ENCODE measurements around the gene TTC28.

The TTC28 gene

GRCh38 chr22:27962268-27963044 is 717.2 kb downstream of the TTC28 start:
- Histone ChIP-seq H3K9ac (ENCODE audit: low read length) (no peak overlapping the region), H3K27me3 (ENCODE audit: control insufficient read depth, insufficient read depth, low read length) (no peaks in the 10 kb centered on the region), H3K4me3 (ENCODE audit: low read length) (no peak overlapping the region), H3K4me1 (ENCODE audit: control insufficient read depth, insufficient read depth, low read length) (no peaks in the 10 kb centered on the region), H3K9me3 (ENCODE audit: control insufficient read depth, low read length) (no peaks in the 10 kb centered on the region), H3K36me3 (ENCODE audit: control insufficient read depth, insufficient read depth, low read length) (no peaks in the 10 kb centered on the region)

- no peak overlapping the region for H3K4me3 ChIP-seq (ENCODE audit: low read length)
- no peaks in the 10 kb centered on the region for H3K36me3 ChIP-seq (ENCODE audit: control insufficient read depth, insufficient read depth, low read length)
- H3K9ac ChIP-seq (ENCODE audit: low read length) = no peak overlapping the region
- H3K9me3 ChIP-seq (ENCODE audit: control insufficient read depth, low read length) = no peaks in the 10 kb centered on the region
- no peaks in the 10 kb centered on the region for H3K27me3 ChIP-seq (ENCODE audit: control insufficient read depth, insufficient read depth, low read length)
- H3K4me1 ChIP-seq (ENCODE audit: control insufficient read depth, insufficient read depth, low read length) = no peaks in the 10 kb centered on the region
Measured at GRCh38 chr22:27961680-27962079, 718.0 kb downstream of the TTC28 start.

- Histone ChIP-seq H3K36me3 (ENCODE audit: control insufficient read depth, insufficient read depth, low read length) (no peaks in the 10 kb centered on the region), H3K4me3 (ENCODE audit: low read length) (no peak overlapping the region), H3K9me3 (ENCODE audit: control insufficient read depth, low read length) (no peaks in the 10 kb centered on the region), H3K9ac (ENCODE audit: low read length) (no peak overlapping the region), H3K4me1 (ENCODE audit: control insufficient read depth, insufficient read depth, low read length) (no peaks in the 10 kb centered on the region), H3K27me3 (ENCODE audit: control insufficient read depth, insufficient read depth, low read length) (no peaks in the 10 kb centered on the region)
Measured at GRCh38 chr22:27961182-27961581, 718.5 kb downstream of the TTC28 start.

DNA sequence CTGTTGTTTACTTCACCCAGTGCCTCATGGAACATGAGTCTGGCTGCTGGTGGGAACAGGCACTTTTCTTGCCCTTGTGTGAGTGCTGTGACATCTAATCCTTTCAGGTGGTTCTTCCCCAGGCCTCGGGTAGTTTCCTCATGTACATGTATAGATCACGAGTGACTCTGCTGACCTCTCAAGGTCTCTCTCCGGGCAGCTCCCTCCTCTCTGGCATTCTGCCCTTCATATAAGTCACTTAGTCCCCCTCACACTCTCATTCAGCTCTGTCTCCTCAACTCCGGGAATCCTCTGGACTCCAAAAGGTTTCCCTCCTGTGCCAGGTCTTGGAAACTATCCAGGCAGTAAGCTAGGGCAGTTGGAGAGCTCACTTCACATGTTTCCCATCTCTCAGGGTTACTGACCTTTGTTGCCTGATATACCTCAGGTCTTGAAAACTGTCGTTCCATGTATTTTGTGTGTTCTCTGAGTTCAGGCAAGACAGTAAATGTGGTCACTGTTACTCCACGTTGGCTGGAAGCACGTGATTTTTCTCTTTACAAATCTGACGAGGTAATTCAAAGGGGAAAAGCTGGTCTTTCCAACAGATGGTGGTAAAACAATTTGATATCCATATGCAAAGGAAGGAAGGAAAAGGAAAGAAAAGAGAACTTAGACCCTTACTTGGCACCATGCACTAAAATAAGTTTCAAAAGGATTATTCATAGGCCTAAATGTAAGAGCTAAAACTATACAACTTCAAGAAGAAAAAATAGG is 720.1 kb downstream of the TTC28 start:
- Histone ChIP-seq H3K4me1 (ENCODE audit: control insufficient read depth, insufficient read depth, low read length) (no peaks in the 10 kb centered on the region), H3K27me3 (ENCODE audit: control insufficient read depth, insufficient read depth, low read length) (no peaks in the 10 kb centered on the region), H3K9ac (ENCODE audit: low read length) (no peak overlapping the region)

GRCh38 chr22:27952779-27953178 is 726.9 kb downstream of the TTC28 start:
- Histone ChIP-seq H3K4me3 (ENCODE audit: low read length) (no peak overlapping the region), H3K27me3 (ENCODE audit: control insufficient read depth, insufficient read depth, low read length) (no peaks in the 10 kb centered on the region), H3K4me1 (ENCODE audit: control insufficient read depth, insufficient read depth, low read length) (no peaks in the 10 kb centered on the region), H3K9ac (ENCODE audit: low read length) (no peak overlapping the region), H3K36me3 (ENCODE audit: control insufficient read depth, insufficient read depth, low read length) (no peaks in the 10 kb centered on the region), H3K9me3 (ENCODE audit: control insufficient read depth, low read length) (no peaks in the 10 kb centered on the region)

More for the DNA sequence above, 720.1 kb downstream of the TTC28 start:
- no peaks in the 10 kb centered on the region for H3K36me3 ChIP-seq (ENCODE audit: control insufficient read depth, insufficient read depth, low read length)
- no peaks in the 10 kb centered on the region for H3K9me3 ChIP-seq (ENCODE audit: control insufficient read depth, low read length)
- no peak overlapping the region for H3K4me3 ChIP-seq (ENCODE audit: low read length)

- Histone ChIP-seq H3K9me3 (ENCODE audit: control insufficient read depth, low read length) (no peaks in the 10 kb centered on the region), H3K36me3 (ENCODE audit: control insufficient read depth, insufficient read depth, low read length) (no peaks in the 10 kb centered on the region), H3K27me3 (ENCODE audit: control insufficient read depth, insufficient read depth, low read length) (no peaks in the 10 kb centered on the region), H3K4me3 (ENCODE audit: low read length) (no peak overlapping the region), H3K9ac (ENCODE audit: low read length) (no peak overlapping the region), H3K4me1 (ENCODE audit: control insufficient read depth, insufficient read depth, low read length) (no peaks in the 10 kb centered on the region)
Measured at GRCh38 chr22:27952091-27952490, 727.5 kb downstream of the TTC28 start.

GRCh38 chr22:27949421-27949820 is 730.2 kb downstream of the TTC28 start:
- H3K27me3 ChIP-seq (ENCODE audit: control insufficient read depth, insufficient read depth, low read length) = no peaks in the 10 kb centered on the region
- H3K9me3 ChIP-seq (ENCODE audit: control insufficient read depth, low read length) = no peaks in the 10 kb centered on the region
- no peak overlapping the region for H3K4me3 ChIP-seq (ENCODE audit: low read length)
- no peaks in the 10 kb centered on the region for H3K36me3 ChIP-seq (ENCODE audit: control insufficient read depth, insufficient read depth, low read length)
- no peaks in the 10 kb centered on the region for H3K4me1 ChIP-seq (ENCODE audit: control insufficient read depth, insufficient read depth, low read length)
- no peak overlapping the region for H3K9ac ChIP-seq (ENCODE audit: low read length)

GRCh38 chr22:27948569-27948968 is 731.1 kb downstream of the TTC28 start:
- Histone ChIP-seq H3K4me1 (ENCODE audit: control insufficient read depth, insufficient read depth, low read length) (no peaks in the 10 kb centered on the region), H3K4me3 (ENCODE audit: low read length) (no peak overlapping the region), H3K9ac (ENCODE audit: low read length) (no peak overlapping the region), H3K9me3 (ENCODE audit: control insufficient read depth, low read length) (no peaks in the 10 kb centered on the region), H3K36me3 (ENCODE audit: control insufficient read depth, insufficient read depth, low read length) (no peaks in the 10 kb centered on the region), H3K27me3 (ENCODE audit: control insufficient read depth, insufficient read depth, low read length) (no peaks in the 10 kb centered on the region)

DNA sequence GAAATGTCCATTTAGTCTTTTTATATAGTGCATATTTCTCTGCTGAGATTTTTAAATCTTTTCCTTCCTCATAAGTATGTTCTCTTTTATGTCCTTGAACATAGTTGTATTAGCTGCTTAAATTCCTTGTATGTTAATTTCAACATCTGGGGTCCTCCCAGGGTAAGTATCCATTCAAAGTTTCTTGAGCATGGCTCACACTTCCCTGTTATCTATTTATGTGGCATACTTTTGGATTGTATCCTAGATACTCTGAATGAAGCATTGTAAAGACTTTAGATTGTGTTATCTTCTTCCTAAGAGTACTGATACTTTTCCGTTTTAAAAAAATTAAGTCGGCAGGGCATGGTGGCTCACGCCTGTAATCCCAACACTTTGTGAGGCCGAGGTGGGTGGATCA is 732.2 kb downstream of the TTC28 start:
- Histone ChIP-seq H3K9me3 (ENCODE audit: control insufficient read depth, low read length) (no peaks in the 10 kb centered on the region), H3K36me3 (ENCODE audit: control insufficient read depth, insufficient read depth, low read length) (no peaks in the 10 kb centered on the region), H3K27me3 (ENCODE audit: control insufficient read depth, insufficient read depth, low read length) (no peaks in the 10 kb centered on the region), H3K9ac (ENCODE audit: low read length) (no peak overlapping the region), H3K4me3 (ENCODE audit: low read length) (no peak overlapping the region), H3K4me1 (ENCODE audit: control insufficient read depth, insufficient read depth, low read length) (no peaks in the 10 kb centered on the region)

GRCh38 chr22:27941143-27941542 is 738.5 kb downstream of the TTC28 start:
- H3K36me3 ChIP-seq (ENCODE audit: control insufficient read depth, insufficient read depth, low read length) = no peaks in the 10 kb centered on the region
- no peaks in the 10 kb centered on the region for H3K4me1 ChIP-seq (ENCODE audit: control insufficient read depth, insufficient read depth, low read length)

DNA sequence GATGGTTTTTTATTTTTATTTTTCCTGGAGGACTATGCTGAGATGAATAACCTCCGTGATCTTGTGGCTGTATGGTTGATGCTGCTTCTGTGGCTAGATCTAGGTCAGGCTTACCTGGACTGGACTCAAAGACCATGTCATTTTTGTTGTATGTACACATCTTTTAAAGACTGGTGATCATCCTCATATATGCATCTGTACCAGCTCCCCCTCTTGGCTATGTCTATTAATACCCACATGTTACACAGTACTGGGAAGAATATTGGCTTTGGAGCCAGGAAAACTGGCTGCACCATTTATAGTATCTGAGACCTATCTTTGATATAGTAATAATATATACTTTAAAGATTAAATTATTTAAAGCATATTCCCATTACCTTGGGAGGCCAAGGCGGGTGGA is 742.2 kb downstream of the TTC28 start:
- Histone ChIP-seq H3K4me1 (ENCODE audit: control insufficient read depth, insufficient read depth, low read length) (no peaks in the 10 kb centered on the region), H3K4me3 (ENCODE audit: low read length) (no peak overlapping the region), H3K27me3 (ENCODE audit: control insufficient read depth, insufficient read depth, low read length) (no peaks in the 10 kb centered on the region), H3K9ac (ENCODE audit: low read length) (no peak overlapping the region), H3K36me3 (ENCODE audit: control insufficient read depth, insufficient read depth, low read length) (no peaks in the 10 kb centered on the region), H3K9me3 (ENCODE audit: control insufficient read depth, low read length) (no peaks in the 10 kb centered on the region)

More at GRCh38 chr22:27941143-27941542, 738.5 kb downstream of the TTC28 start:
- H3K9me3 ChIP-seq (ENCODE audit: control insufficient read depth, low read length) = no peaks in the 10 kb centered on the region
- no peaks in the 10 kb centered on the region for H3K27me3 ChIP-seq (ENCODE audit: control insufficient read depth, insufficient read depth, low read length)
- H3K4me3 ChIP-seq (ENCODE audit: low read length) = no peak overlapping the region
- no peak overlapping the region for H3K9ac ChIP-seq (ENCODE audit: low read length)

DNA sequence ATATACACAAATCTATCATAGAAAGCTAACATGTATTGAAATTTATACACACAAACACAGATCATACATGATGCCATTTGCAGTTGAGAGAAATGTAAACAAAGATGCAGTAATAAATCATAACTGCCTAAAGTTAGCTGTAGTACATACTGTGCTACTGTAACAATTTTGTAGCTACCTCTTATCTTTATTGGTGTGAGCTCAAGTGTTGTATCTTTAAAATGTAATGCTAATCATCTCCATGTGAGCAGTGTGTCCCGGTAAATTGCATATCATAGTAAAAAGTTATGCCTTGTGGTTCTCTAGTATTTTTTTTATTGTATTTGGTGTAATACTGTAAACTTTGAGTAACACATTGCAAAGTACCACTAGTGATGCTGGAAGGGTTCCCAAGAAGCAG is 743.7 kb downstream of the TTC28 start:
- no peaks in the 10 kb centered on the region for H3K9me3 ChIP-seq (ENCODE audit: control insufficient read depth, low read length)
- H3K36me3 ChIP-seq (ENCODE audit: control insufficient read depth, insufficient read depth, low read length) = no peaks in the 10 kb centered on the region
- H3K27me3 ChIP-seq (ENCODE audit: control insufficient read depth, insufficient read depth, low read length) = no peaks in the 10 kb centered on the region
- H3K9ac ChIP-seq (ENCODE audit: low read length) = no peak overlapping the region
- no peaks in the 10 kb centered on the region for H3K4me1 ChIP-seq (ENCODE audit: control insufficient read depth, insufficient read depth, low read length)
- no peak overlapping the region for H3K4me3 ChIP-seq (ENCODE audit: low read length)
